Panc1 (cell line): ENCODE data around the gene GLS.

Source experiments
- CTCF ChIP-seq: fragments of 450-650 bp; IDR thresholded peaks from 2 replicates; pipeline ENCODE4 v1.5.1; 2017; ENCODE audit warnings: mild to moderate bottlenecking
- POLR2AphosphoS5 ChIP-seq: IDR thresholded peaks from 2 replicates; pipeline ENCODE4 v1.6.1; 2012; ENCODE audit warnings: mild to moderate bottlenecking, low read depth, low read length, moderate library complexity
- REST ChIP-seq, 2 experiments: IDR thresholded peaks; 2 replicates each; pipeline ENCODE4 v1.6.1; 2011 to 2012; ENCODE audit warnings: low read depth in 2 of 2, control low read depth in 1 of 2, low read length in 1 of 2, mild to moderate bottlenecking in 1 of 2, moderate library complexity in 1 of 2; ENCODE audit not compliant: insufficient read depth in 1 of 2
- SIN3A ChIP-seq: IDR thresholded peaks from 2 replicates; pipeline ENCODE4 v1.6.1; 2012; ENCODE audit warnings: low read depth, mild to moderate bottlenecking, low read length, moderate library complexity, borderline replicate concordance; ENCODE audit not compliant: insufficient read depth
- TCF7L2 ChIP-seq: IDR thresholded peaks from 2 replicates; pipeline ENCODE4 v1.6.1; 2011; ENCODE audit warnings: mild to moderate bottlenecking, low read depth, low read length, inconsistent platforms

- no peak for TF ChIP-seq CTCF
- TF ChIP-seq POLR2AphosphoS5, result no peak
- TF ChIP-seq REST (IDR thresholded peaks at IDR 0.05; ENCODE audit: insufficient read depth in 1 of 2, low read depth in 2 of 2, low read length in 1 of 2), result no peak
- no peak for TF ChIP-seq SIN3A
- no peak for TF ChIP-seq TCF7L2
Observed at GRCh38 chr2:190879474-190880377, 895 bp upstream of the GLS start.
